ENCODE measurements around the gene NBDY.

NBDY gene

GRCh38 chrX:56857042-56857441 is 128.0 kb downstream of the NBDY start:
- no peak for TF ChIP-seq CTCF (conservative IDR thresholded peaks at IDR 0.05; ENCODE audit: control insufficient read depth, insufficient read depth, low read depth, low read length)
- no peak overlapping the region for H3K4me3 ChIP-seq (ENCODE audit: control insufficient read depth, low read depth, low read length)
- no peak for DNase-seq (ENCODE audit: low read depth)

GRCh38 chrX:56860888-56861287 is 131.8 kb downstream of the NBDY start:
- DNase-seq (ENCODE audit: low read depth): no peak
- TF ChIP-seq CTCF (conservative IDR thresholded peaks at IDR 0.05; ENCODE audit: control insufficient read depth, insufficient read depth, low read depth, low read length): no peak
- no peak overlapping the region for H3K4me3 ChIP-seq (ENCODE audit: control insufficient read depth, low read depth, low read length)

Measured in fibroblast of mammary gland (primary cell).